Skin epidermis (tissue), 12 donors: Measurements from ENCODE around the gene EPS8L2.
"Not testable (repeated sequence)": the region's sequence is repeated elsewhere in the genome, so short reads cannot be mapped to it uniquely, and the experiment has no call there.

ENCODE experiments used
- H3K27ac ChIP-seq, 21 experiments: fragments of 200-600 bp; sonication (generic) in 11 of 21; one replicate each; pipeline ENCODE4 v1.5.0; 2020; ENCODE audit warnings: mild to moderate bottlenecking in 3 of 21, inconsistent platforms in 2 of 21, moderate library complexity in 2 of 21
- H3K4me3 ChIP-seq, 7 experiments: fragments of 200-600 bp; sonication (generic) in 2 of 7; one replicate each; pipeline ENCODE4 v1.5.0; 2020; ENCODE audit warnings: inconsistent platforms in 2 of 7, mild to moderate bottlenecking in 2 of 7, moderate library complexity in 1 of 7

The EPS8L2 gene

DNA sequence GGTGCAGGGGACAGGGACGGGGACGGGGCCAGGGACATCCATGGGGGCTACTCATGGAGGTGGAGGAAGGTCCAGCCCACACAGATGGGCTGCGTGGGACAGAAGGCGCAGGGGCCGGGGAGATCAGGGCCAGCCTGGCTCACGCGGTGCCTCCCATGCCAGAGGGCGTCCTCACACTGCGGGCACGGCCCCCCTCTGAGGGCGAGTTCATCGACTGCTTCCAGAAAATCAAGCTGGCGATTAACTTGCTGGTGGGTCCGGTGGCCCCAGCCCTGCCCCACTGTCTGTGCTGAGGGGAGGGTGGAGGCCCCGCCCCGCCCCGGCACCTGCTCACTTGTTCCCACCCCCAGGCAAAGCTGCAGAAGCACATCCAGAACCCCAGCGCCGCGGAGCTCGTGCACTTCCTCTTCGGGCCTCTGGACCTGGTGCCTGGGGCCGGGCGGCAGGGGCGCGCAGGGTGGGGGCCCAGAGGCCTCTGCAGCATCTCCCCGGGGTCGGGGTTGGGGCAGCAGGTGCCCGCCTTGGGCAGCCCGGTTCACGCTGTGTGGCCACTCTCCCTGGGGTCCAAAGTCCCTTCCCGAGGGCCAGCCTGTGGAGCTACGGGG lies 15.8 kb downstream of the EPS8L2 start:
- H3K27ac ChIP-seq = no peak overlapping the region
- peak overlapping the region in 1 of 7 experiments; percentile 0 for H3K4me3 ChIP-seq

DNA sequence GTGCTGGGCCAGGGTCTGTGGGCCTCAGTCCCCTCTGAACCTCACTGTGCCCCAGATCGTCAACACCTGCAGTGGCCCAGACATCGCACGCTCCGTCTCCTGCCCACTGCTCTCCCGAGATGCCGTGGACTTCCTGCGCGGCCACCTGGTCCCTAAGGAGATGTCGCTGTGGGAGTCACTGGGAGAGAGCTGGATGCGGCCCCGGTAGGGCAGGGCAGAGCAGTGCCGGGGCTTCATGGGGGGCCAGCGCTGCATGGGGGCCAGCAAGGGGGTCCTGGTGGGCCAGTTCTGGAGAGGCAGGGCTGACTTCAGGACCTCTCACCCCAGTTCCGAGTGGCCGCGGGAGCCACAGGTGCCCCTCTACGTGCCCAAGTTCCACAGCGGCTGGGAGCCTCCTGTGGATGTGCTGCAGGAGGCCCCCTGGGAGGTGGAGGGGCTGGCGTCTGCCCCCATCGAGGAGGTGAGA lies 16.3 kb downstream of the EPS8L2 start:
- Histone ChIP-seq H3K4me3 (peak overlapping the region in 1 of 7 experiments; percentile 0), H3K27ac (no peak overlapping the region)

DNA sequence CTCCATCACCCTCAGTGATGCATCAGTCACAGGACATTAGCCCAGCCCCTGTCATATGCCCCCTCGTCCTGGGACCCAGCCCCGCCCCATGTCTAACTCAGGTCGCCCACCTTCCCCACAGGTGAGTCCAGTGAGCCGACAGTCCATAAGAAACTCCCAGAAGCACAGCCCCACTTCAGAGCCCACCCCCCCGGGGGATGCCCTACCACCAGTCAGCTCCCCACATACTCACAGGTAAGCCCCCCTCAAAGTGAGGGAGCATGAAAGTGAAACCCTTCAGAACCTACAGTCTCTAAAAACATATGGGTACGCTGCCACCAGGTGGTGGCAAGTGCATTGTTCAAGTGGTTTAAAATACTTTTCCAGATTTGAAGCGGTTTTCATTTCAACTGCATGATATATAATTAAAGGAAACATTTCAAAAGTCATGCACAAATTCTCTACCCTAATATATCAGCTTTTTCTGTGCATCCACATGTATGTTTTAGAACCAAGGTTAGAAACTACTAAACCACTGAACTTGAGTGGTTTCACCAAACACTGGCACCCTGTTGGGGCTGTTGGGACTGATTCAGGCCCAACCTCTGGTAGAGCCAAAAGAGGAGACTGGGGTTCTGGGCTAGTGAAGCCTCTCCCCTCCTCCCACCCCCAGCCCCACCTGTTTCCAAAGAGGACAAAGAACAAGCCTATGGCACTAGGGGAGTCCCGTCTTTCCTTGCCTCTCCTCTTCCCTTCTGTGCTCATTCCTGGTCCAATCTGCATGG lies 17.3 kb downstream of the EPS8L2 start:
- H3K27ac ChIP-seq = no peak overlapping the region
- H3K4me3 ChIP-seq = no peak overlapping the region

DNA sequence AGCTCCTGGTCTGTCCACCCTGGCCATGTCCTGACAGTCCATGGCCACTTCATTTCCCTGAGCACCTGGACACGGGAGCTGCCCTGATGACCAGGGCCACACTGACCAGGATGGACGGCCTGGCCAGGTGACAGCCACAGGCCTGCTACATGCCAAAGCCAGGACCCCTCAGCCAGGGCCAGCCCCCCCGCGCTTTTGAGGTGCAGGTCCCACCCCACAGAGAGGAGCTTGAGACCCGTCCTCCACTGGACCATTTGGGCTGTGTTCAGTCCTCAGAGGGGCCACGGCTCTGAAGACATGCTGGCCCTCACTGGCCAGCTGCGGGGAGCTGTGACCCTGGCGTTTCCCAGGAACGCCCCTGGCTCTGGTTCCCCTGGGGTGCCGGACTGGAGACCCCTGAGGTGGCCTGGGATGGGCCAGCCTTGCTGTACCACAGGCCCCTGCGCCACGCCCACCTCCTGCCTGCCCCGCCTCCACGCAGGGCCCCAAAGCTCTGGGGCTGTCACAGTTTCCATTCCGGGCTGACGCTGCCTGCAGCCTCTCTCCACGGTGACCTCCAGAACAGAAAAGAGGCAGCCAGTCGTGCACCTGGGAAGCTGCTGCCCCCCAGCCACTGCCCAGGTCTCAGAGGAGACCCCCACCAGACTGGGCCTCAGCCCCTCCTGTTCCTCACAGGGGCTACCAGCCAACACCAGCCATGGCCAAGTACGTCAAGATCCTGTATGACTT lies 18.2 kb downstream of the EPS8L2 start:
- no peak overlapping the region for H3K27ac ChIP-seq
- no peak overlapping the region for H3K4me3 ChIP-seq

DNA sequence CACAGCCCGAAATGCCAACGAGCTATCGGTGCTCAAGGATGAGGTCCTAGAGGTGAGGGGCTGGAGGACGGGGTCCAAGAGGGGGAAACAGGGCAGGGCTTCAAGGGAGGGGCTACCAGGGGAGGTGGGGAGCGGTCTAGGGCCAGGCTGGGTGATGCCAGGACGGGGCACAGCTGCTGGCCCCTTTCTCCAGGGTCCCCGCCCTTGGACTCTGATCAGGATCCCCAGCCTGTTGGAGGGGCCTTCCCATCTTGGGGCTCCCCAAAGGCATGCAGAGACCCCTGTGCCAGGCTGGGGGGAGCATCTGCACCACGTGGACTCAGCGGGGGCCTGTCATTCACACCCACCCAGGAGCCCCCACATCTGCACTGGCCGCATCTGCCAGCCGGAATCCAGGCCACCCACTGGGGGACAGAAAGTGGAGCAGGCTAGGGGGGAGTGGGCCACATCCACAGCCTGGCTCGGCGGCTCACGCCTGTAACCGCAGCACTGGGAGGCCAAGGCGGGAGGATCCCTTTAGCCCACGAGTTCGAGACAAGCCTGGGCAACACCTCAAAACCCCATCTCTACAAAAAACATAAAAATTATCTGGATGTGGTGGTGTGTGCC lies 18.9 kb downstream of the EPS8L2 start:
- no peak overlapping the region for H3K4me3 ChIP-seq
- no peak overlapping the region for H3K27ac ChIP-seq

DNA sequence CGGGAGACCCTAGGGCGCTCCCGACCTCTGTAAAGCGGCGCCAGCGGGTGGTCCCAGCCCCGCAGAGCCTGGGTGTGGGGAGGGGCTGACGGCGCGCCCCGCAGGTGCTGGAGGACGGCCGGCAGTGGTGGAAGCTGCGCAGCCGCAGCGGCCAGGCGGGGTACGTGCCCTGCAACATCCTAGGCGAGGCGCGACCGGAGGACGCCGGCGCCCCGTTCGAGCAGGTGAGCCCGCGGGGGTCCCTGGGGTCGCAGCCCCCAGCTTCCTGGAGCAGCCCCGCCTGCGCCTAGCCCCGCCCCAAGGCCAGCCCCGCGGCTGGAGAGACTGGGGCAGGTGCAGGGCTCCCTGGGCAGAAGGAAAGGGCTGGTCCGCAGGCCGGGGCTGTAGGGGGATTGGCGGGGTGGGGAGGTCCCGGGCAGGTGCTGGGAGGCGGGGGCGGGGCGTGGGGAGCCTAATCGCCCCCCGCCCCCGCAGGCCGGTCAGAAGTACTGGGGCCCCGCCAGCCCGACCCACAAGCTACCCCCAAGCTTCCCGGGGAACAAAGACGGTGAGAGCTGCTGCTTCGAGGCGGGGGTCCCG lies 19.7 kb downstream of the EPS8L2 start:
- Histone ChIP-seq H3K4me3 (peak overlapping the region in 6 of 7 experiments; percentile 12 to 35 (median 25)), H3K27ac (peak overlapping the region in 18 of 21 experiments; percentile 19 to 81 (median 62))

DNA sequence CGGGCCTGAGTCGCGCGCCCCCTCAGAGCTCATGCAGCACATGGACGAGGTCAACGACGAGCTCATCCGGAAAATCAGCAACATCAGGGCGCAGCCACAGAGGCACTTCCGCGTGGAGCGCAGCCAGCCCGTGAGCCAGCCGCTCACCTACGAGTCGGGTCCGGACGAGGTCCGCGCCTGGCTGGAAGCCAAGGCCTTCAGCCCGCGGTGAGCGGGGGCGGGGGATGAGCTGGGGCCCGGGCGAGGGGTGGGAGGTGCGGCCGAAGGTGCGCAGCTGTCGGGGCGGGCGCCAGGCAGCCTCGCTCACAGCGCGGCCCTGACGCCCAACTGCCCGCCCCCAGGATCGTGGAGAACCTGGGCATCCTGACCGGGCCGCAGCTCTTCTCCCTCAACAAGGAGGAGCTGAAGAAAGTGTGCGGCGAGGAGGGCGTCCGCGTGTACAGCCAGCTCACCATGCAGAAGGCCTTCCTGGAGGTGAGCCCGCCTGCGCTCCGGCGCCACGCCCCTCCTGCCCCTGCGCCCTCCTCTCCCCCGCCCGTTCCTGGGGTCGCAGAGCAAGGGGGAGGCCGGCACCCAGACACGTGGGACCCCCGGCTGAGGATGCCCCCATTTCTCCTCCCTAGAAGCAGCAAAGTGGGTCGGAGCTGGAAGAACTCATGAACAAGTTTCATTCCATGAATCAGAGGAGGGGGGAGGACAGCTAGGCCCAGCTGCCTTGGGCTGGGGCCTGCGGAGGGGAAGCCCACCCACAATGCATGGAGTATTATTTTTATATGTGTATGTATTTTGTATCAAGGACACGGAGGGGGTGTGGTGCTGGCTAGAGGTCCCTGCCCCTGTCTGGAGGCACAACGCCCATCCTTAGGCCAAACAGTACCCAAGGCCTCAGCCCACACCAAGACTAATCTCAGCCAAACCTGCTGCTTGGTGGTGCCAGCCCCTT lies 20.5 kb downstream of the EPS8L2 start:
- H3K4me3 ChIP-seq = peak overlapping the region; percentile 12 to 35 (median 20)
- peak overlapping the region in 19 of 21 experiments; percentile 22 to 81 (median 60) for H3K27ac ChIP-seq

DNA sequence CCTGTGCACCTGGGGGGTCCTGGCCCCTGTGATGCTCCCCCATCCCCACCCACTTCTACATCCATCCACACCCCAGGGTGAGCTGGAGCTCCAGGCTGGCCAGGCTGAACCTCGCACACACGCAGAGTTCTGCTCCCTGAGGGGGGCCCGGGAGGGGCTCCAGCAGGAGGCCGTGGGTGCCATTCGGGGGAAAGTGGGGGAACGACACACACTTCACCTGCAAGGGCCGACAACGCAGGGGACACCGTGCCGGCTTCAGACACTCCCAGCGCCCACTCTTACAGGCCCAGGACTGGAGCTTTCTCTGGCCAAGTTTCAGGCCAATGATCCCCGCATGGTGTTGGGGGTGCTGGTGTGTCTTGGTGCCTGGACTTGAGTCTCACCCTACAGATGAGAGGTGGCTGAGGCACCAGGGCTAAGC lies 21.3 kb downstream of the EPS8L2 start:
- H3K4me3 ChIP-seq = no peak overlapping the region
- peak overlapping the region in 16 of 21 experiments; percentile 8 to 81 (median 65) for H3K27ac ChIP-seq

DNA sequence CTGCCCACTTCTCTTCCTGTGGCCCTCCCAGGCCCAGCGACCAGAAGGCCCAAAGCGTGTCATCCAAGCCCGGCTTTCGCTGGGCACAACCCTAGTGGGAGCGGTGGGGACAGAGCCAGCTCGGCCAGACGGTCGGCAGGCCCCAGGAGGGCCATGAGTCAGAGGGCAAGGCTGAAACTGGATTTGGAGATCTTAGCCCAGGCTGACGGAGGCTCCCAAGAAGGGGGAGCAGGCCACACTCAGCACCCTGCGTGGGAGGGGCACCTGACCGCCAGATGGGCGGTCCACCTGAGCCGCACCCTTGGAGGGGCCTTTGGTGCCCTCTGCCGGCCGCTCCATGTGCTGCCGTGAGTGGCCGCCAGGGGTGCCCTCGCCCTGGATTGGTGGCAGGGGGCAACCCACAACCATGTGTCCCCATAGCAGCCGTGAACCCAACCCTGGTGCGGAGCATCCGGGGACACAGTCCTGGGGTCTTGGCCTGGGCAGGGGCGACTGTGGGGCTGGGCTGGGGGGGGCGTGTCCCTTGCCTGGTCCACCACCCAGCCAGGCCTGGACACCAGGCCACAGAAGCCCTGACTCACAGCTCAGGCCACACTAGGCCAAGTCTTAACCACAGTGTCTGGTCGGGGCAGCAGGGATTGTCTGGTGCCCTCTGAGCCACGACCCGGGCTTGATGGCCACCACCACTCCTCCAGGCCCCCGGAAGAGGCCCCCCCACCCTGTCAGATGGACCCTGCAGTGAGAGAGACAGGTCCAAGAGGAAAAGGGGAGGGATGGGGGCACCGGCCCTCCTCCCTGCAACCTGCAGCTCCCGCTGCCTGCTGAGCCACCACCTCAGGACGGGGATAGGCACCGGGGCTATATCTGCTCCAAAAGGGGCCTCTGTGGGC lies 22.1 kb downstream of the EPS8L2 start:
- Histone ChIP-seq H3K27ac (peak overlapping the region in 15 of 21 experiments; percentile 8 to 81 (median 59)), H3K4me3 (no peak overlapping the region)

DNA sequence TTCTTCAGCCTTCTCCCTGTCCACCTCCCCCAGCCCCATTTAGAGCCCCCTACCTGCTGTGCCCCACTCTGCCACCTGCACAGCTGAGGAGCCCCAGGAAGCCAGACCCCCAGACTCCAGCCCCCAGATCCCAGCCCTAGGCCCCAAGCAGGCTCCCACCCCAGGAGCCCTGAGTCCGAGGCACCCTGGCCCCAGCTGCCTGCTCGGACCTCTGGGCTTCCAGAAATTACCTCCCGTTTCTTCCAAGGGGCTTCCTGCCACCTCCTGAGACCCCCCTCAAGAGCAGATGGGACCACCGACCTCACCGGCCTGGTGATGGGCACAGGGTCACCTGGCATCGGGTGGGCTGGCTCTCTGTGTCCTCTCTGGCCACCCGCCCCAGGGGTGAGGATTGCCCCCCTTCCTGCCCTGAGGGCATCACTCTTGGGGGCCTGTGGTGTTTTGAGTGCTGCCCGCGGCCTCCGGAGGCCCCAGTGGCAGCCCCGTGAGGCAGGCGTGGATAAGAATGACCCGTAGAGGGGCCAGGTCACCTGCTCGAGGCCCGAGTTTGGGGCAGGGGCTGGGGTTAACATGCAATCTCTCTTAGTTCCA lies 23.0 kb downstream of the EPS8L2 start:
- H3K4me3 ChIP-seq = no peak overlapping the region
- H3K27ac ChIP-seq = peak overlapping the region in 9 of 21 experiments; percentile 2 to 81 (median 47)

DNA sequence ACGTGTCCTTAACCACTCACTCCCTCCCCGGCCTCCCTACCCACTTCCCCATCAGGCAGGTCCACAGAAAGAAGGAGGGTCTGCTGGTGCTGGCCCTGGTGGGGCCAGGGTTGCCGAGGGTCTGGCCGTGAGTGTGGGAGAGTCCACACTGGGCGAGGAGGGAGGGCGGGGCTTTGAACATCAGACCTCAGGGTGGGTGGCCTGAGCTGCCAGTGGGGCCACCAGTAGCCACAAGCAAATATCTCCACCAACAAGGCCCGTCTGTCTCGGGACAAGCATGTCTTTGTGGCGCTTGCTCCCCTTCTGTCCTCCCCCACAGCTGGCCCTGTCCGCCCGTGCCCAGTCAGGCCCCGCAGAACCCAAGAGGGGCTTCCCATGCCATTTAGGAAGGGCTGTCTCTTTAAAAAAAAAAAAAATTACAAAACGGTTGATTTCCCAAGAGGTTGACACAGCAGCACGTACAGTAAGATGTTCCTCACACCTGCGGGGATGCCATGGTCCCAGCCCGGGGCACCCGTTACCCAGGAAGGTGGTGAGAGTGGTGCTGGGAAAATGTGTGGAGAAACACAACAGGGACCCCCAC lies 23.6 kb downstream of the EPS8L2 start:
- peak overlapping the region in 6 of 21 experiments; percentile 1 to 81 (median 24) for H3K27ac ChIP-seq
- no peak overlapping the region for H3K4me3 ChIP-seq

DNA sequence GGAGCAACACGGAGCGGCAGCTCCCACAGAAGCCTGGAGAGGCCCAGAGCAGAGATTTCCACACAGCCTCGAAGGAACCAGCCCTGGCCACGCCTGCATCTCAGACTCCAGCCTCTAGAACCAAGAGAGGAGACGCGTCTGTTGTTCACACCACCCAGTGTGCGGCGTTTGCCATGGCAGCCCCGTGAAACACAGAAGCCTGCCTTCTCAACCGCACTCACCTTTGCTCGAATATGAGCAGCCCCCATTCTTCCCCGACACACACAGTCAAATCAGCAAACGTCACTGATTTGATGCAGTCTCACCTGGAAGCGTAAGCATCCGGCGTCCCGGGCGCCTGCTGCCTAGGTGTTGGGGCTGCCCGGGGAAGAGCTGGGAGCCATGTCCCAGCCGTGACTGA lies 27.0 kb downstream of the EPS8L2 start:
- Histone ChIP-seq H3K27ac (no peak overlapping the region), H3K4me3 (no peak overlapping the region)

DNA sequence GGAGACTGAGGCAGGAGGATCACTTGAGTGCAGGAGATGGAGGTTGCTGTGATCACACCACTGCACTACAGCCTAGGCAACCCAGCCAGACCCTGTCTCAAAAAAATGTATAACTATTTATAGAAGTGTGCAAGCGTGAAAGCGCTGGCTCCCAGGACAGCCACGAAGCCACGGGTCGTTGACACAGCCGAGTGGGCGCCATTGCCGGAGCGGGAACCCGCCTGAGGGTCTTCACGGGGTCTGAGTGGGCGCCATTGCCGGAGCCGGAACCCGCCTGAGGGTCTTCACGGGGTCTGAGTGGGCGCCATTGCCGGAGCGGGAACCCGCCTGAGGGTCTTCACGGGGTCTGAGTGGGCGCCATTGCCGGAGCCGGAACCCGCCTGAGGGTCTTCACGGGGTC lies 28.5 kb downstream of the EPS8L2 start:
- not testable (repeated sequence) for H3K27ac ChIP-seq, H3K4me3 ChIP-seq

DNA sequence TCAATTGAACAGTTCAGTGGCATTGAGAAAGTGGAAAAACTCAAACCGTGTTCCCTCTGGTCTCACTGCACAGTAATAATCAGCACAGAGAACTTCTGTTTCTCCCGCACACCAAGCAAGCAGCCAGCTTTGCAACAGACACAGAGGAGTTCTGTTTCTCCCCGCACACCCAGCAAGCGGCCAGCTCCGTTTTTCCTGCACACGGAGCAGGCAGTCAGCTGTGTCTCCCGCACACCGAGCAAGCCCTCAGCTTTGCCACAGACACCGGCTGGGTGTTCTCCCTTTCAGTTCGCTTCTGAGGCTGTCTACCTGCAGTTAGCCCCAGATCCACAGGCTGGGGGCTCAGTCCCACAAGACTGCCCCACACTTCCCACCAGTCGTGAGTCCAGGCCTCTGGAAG lies 31.3 kb downstream of the EPS8L2 start:
- peak overlapping the region in 1 of 21 experiments; percentile 6 for H3K27ac ChIP-seq
- H3K4me3 ChIP-seq = no peak overlapping the region

DNA sequence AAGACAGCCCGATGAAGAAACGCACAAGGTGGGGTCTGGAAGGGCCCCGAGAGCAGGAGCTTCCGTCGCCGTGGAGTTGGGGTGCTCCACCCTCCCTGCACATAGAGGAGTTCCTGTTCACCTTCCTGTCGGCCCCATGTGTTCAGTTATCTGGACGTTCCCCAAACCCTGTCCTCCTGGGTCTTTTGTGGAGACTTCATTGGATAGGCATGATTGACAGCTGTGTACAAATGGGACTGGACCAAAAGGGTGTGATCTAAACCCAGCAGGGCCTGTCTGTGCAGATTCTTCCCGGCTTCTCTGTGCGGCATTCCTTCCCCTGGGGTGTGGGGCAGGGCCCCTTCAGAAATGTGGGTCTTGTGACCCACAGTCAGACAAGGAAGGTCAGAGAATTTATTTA lies 31.9 kb downstream of the EPS8L2 start:
- H3K27ac ChIP-seq, H3K4me3 ChIP-seq: not testable (repeated sequence)

DNA sequence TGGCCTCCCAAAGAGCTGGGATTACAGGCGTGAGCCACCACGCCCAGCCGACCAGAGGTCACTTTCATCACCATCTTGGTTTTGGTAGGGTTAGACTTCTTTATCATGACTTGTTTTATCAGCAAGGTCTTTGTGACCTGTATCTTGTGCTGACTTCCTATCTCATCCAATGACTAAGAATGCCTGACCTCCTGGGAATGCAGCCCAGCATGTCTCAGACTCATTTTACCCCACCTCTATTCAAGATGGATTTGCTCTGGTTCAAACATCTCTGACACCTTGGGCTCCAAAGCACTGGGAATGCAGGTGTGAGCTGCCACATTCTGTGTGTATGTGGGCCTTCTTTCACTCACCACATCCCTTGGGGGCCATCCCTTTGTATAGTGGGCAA lies 36.1 kb downstream of the EPS8L2 start:
- Histone ChIP-seq H3K27ac (no peak overlapping the region), H3K4me3 (no peak overlapping the region)
